Measurements from ENCODE around the gene PPFIA2.

- TF ChIP-seq CTCF (IDR thresholded peaks at IDR 0.05): no peak
- no peak for TF ChIP-seq POLR2A (IDR thresholded peaks at IDR 0.05)
Measured at GRCh38 chr12:81400024-81400423, 359.1 kb downstream of the PPFIA2 start.

All from Peyer's patch (tissue), 4 donors.